HCT116 (cell line): ENCODE data around the gene RCC2. TPM values are rescaled to one million over a fixed set of nuclear protein-coding genes. Genes with fewer than 3 reads are reported as not detected.

Experiments
- ATAC-seq: fragments of 200-7000 bp; cut with Tn5 transposase; 2 replicates; pipeline ENCODE4 v1.9.1; 2020; ENCODE audit warnings: mild to moderate bottlenecking, moderate library complexity
- BruUV-seq: library from RNA; stranded (reverse); fragments of 400-500 nt; replicated peaks from 2 replicates; lab custom pipeline; 2021; lab: Mats Ljungman, UMichigan
- CTCF ChIA-PET: fragments of 300-600 bp; sonication (Branson Sonifier 250); formaldehyde crosslinking; loops from one replicate; lab custom pipeline; 2021; ENCODE audit warnings: antibody characterized with exemption; lab: Charles Lee
- POLR2A ChIA-PET: fragments of 300-600, 350-600 bp; sonication (Branson Sonifier 250); formaldehyde crosslinking; loops from one replicate; lab custom pipeline; 2021; ENCODE audit warnings: antibody characterized with exemption; lab: Charles Lee
- RAD21 ChIA-PET, 2 experiments: fragments of 300-600 bp; sonication (Branson Sonifier 250); formaldehyde crosslinking; loops; one replicate each; lab custom pipeline; 2023; ENCODE audit warnings: low total read pairs in 2 of 2; ENCODE audit not compliant: uncharacterized antibody in 2 of 2, unreplicated experiment in 2 of 2, low non-redundant PET in 1 of 2; lab: Charles Lee
- DNase-seq: peaks from one replicate; pipeline ENCODE4 v3.0.0-alpha.2; 2010; ENCODE audit warnings: low read depth, low spot score
- H2AFZ ChIP-seq: fragments of 200-600 bp; shearing (Covaris generic), sonication (generic); 2 replicates; pipeline ENCODE4 v1.6.1; 2017; ENCODE audit warnings: low read depth, mixed run types, mixed read lengths, antibody characterized with exemption, low read length; ENCODE audit not compliant: poor library complexity, severe bottlenecking
- H3K27ac ChIP-seq: 2 replicates; pipeline ENCODE4 v1.5.1; 2012; ENCODE audit warnings: low read depth, low read length
- H3K27me3 ChIP-seq: fragments of 200-600 bp; sonication (generic); 2 replicates; pipeline ENCODE4 v1.6.1; 2016; ENCODE audit warnings: mixed run types, low read length, mixed read lengths; ENCODE audit not compliant: insufficient read depth
- H3K36me3 ChIP-seq, 2 experiments: fragments of 200-500 bp in 1 of 2; fragments of 200-600 bp in 1 of 2; sonication (Bioruptor generic) in 1 of 2; sonication (generic) in 1 of 2; 2 replicates each; pipeline versions ENCODE4 v1.5.1 to v1.6.1; 2014 to 2016; ENCODE audit warnings: low read length in 2 of 2, inconsistent platforms in 1 of 2, mixed read lengths in 1 of 2, mixed run types in 1 of 2; ENCODE audit not compliant: insufficient read depth in 2 of 2, control insufficient read depth in 1 of 2
- H3K4me1 ChIP-seq, 2 experiments: fragments of 200-600 bp in 1 of 2; sonication (generic) in 1 of 2; 2 replicates each; pipeline versions ENCODE4 v1.5.1 to v1.6.1; 2012 to 2017; ENCODE audit warnings: low read length in 2 of 2, inconsistent platforms in 1 of 2, mild to moderate bottlenecking in 1 of 2, mixed read lengths in 1 of 2, mixed run types in 1 of 2, moderate library complexity in 1 of 2; ENCODE audit not compliant: insufficient read depth in 2 of 2, control insufficient read depth in 1 of 2
- H3K4me2 ChIP-seq: fragments of 200-600 bp; sonication (generic); 2 replicates; pipeline ENCODE4 v1.6.1; 2017; ENCODE audit warnings: mixed run types, low read length, mixed read lengths
- H3K4me3 ChIP-seq, 2 experiments: fragments of 200-600 bp in 1 of 2; sonication (generic) in 1 of 2; replicated peaks in 1 of 2; 2 replicates each; pipeline ENCODE4 v1.5.1; 2011 to 2016; ENCODE audit warnings: low read length in 2 of 2, control low read depth in 1 of 2, low read depth in 1 of 2, mild to moderate bottlenecking in 1 of 2, mixed read lengths in 1 of 2, mixed run types in 1 of 2
- H3K79me2 ChIP-seq: fragments of 200-600 bp; sonication (generic); 2 replicates; pipeline ENCODE4 v1.6.1; 2017; ENCODE audit warnings: mild to moderate bottlenecking, mixed run types, low read length, moderate library complexity, mixed read lengths; ENCODE audit not compliant: insufficient read depth
- H3K9ac ChIP-seq: fragments of 200-600 bp; sonication (generic); 2 replicates; pipeline ENCODE4 v1.6.1; 2016; ENCODE audit warnings: low read length, mixed read lengths
- H3K9me2 ChIP-seq: fragments of 200-600 bp; sonication (generic), shearing (Covaris generic); 2 replicates; pipeline ENCODE4 v1.6.1; 2017; ENCODE audit warnings: mixed run types, mild to moderate bottlenecking, moderate library complexity; ENCODE audit not compliant: insufficient read depth
- H3K9me3 ChIP-seq, 2 experiments: fragments of 200-500 bp in 1 of 2; fragments of 200-600 bp in 1 of 2; sonication (Bioruptor generic) in 1 of 2; sonication (generic) in 1 of 2; 2 replicates each; pipeline ENCODE4 v1.6.1; 2014 to 2017; ENCODE audit warnings: low read length in 2 of 2, mixed read lengths in 2 of 2, inconsistent platforms in 1 of 2, low read depth in 1 of 2, mild to moderate bottlenecking in 1 of 2, mixed run types in 1 of 2, moderate library complexity in 1 of 2; ENCODE audit not compliant: control insufficient read depth in 1 of 2, insufficient read depth in 1 of 2
- H4K20me1 ChIP-seq: fragments of 200-600 bp; sonication (generic), shearing (Covaris generic); 2 replicates; pipeline ENCODE4 v1.6.1; 2017; ENCODE audit warnings: mixed run types, mild to moderate bottlenecking, moderate library complexity; ENCODE audit not compliant: insufficient read depth
- CBX3 ChIP-seq: IDR thresholded peaks from 2 replicates; pipeline ENCODE4 v1.6.1; 2012; ENCODE audit warnings: low read depth
- EZH2 ChIP-seq: fragments of 200-600 bp; sonication (generic); IDR thresholded peaks from 2 replicates; pipeline ENCODE4 v1.6.1; 2017; ENCODE audit warnings: antibody characterized with exemption, mixed run types
- FOSL1 ChIP-seq: IDR thresholded peaks from 2 replicates; pipeline ENCODE4 v1.6.1; 2012; ENCODE audit warnings: low read depth
- ZFX ChIP-seq: fragments of 450-650 bp; IDR thresholded peaks from 2 replicates; pipeline ENCODE4 v1.6.1; 2017
- intact Hi-C: fragments of 100-400 bp; cut with micrococcal nuclease; formaldehyde crosslinking; loops from 2 replicates; pipeline ENCODE4 v1.10.0; 2022
- total RNA-seq: library from RNA; stranded (reverse); gene quantifications from one replicate; pipeline ENCODE4 v1.2.1, GENCODE V29; 2021; ENCODE audit not compliant: unreplicated experiment
- TF ChIP-seq, protein P1 (sequence below): IDR thresholded peaks from 2 replicates; pipeline ENCODE4 v1.6.1; 2011; ENCODE audit warnings: mild to moderate bottlenecking, low read length, moderate library complexity; ENCODE audit not compliant: insufficient replicate concordance; ENCODE audit errors: extremely low read depth
- TF ChIP-seq, protein P2 (sequence below): IDR thresholded peaks from 2 replicates; pipeline ENCODE4 v1.6.1; 2012

RCC2 gene
- total RNA-seq, 1 experiment from 2014 or later, result 178 TPM

- CTCF ChIA-PET, result no interaction called here
- BruUV-seq, result no TSS peak
- RAD21 ChIA-PET, result no interaction called here
These were observed 70.0 kb downstream of the RCC2 start for GRCh38 chr1:17369466-17369865.

GRCh38 chr1:17365293-17365692, 74.2 kb downstream of the RCC2 start:
- H3K4me2 ChIP-seq, result no peak overlapping the region
- H3K36me3 ChIP-seq, result no peaks in the 10 kb centered on the region
- peaks cover 0 to 5% of the 10 kb centered on the region in 2 experiments; a peak in 1 of 4 replicates for H3K9me3 ChIP-seq
- no peak overlapping the region for H3K9ac ChIP-seq
- H3K27me3 ChIP-seq, result peaks cover 3% of the 10 kb centered on the region; the same call in 1 of the 2 replicates
- TF ChIP-seq FOSL1 (no peak), ZFX (no peak)
- TF ChIP-seq, protein P1, sequence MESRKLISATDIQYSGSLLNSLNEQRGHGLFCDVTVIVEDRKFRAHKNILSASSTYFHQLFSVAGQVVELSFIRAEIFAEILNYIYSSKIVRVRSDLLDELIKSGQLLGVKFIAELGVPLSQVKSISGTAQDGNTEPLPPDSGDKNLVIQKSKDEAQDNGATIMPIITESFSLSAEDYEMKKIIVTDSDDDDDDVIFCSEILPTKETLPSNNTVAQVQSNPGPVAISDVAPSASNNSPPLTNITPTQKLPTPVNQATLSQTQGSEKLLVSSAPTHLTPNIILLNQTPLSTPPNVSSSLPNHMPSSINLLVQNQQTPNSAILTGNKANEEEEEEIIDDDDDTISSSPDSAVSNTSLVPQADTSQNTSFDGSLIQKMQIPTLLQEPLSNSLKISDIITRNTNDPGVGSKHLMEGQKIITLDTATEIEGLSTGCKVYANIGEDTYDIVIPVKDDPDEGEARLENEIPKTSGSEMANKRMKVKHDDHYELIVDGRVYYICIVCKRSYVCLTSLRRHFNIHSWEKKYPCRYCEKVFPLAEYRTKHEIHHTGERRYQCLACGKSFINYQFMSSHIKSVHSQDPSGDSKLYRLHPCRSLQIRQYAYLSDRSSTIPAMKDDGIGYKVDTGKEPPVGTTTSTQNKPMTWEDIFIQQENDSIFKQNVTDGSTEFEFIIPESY, result no peak
- TF ChIP-seq, all 23 proteins: peak for 0
- no peak overlapping the region for H2AFZ ChIP-seq
- H4K20me1 ChIP-seq, result no peaks in the 10 kb centered on the region
- H3K27ac ChIP-seq, result no peak overlapping the region
- H3K4me1 ChIP-seq, result peaks cover 0 to 7% of the 10 kb centered on the region in 2 experiments; a peak in 1 of 4 replicates
- ATAC-seq, result no peak
- POLR2A ChIA-PET, result no interaction called here
- no TSS peak for BruUV-seq
- intact Hi-C loops, result no loop called here
- CTCF ChIA-PET, result no interaction called here
- no peaks in the 10 kb centered on the region for H3K79me2 ChIP-seq
- no peaks in the 10 kb centered on the region for H3K9me2 ChIP-seq
- DNase-seq, result no peak
- H3K4me3 ChIP-seq, result no peak overlapping the region
- RAD21 ChIA-PET, result no interaction called here

More at GRCh38 chr1:17369466-17369865, 70.0 kb downstream of the RCC2 start:
- intact Hi-C loops, result no loop called here
- Histone ChIP-seq H3K4me3 (no peak overlapping the region), H3K9ac (no peak overlapping the region), H3K27ac (no peak overlapping the region)
- no peak for ATAC-seq
- POLR2A ChIA-PET, result no interaction called here
- DNase-seq, result no peak
- TF ChIP-seq CBX3, result no peak
- no peak for TF ChIP-seq EZH2
- TF ChIP-seq, protein P1, result no peak
- TF ChIP-seq, protein P2, sequence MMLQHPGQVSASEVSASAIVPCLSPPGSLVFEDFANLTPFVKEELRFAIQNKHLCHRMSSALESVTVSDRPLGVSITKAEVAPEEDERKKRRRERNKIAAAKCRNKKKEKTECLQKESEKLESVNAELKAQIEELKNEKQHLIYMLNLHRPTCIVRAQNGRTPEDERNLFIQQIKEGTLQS, result no peak
- TF ChIP-seq FOSL1, result no peak
- TF ChIP-seq, all 23 proteins: peak for 0
- Histone ChIP-seq H3K79me2 (no peaks in the 10 kb centered on the region), H3K4me2 (peak overlapping the region; percentile 12; the same call in 1 of the 2 replicates), H3K4me1 (peaks cover 0 to 7% of the 10 kb centered on the region in 2 experiments; a peak in 1 of 4 replicates), H2AFZ (no peak overlapping the region), H3K9me2 (no peaks in the 10 kb centered on the region), H3K36me3 (no peaks in the 10 kb centered on the region), H4K20me1 (no peaks in the 10 kb centered on the region), H3K27me3 (peaks cover 3% of the 10 kb centered on the region; the same call in 1 of the 2 replicates), H3K9me3 (peaks cover 0 to 3% of the 10 kb centered on the region in 2 experiments; a peak in 1 of 4 replicates)
